Trophoblast cell (in vitro differentiated cells and primary cell): Measurements from ENCODE around the gene IL23R.
A peak's percentile ranks its signal among the peaks of the same experiment; 100 is the strongest.

ENCODE experiments used
- DNase-seq, 2 donors: peaks; one replicate each; pipeline ENCODE4 v3.0.0-alpha.2; 2016
- H2AFZ ChIP-seq: 2 replicates; pipeline ENCODE4 v1.6.1; 2013; ENCODE audit warnings: low read length, moderate library complexity, mild to moderate bottlenecking; ENCODE audit not compliant: insufficient read depth, poor library complexity
- H2AK5ac ChIP-seq: 2 replicates; pipeline ENCODE4 v1.6.1; 2013; ENCODE audit warnings: mild to moderate bottlenecking, low read length
- H2BK120ac ChIP-seq: 2 replicates; pipeline ENCODE4 v1.6.1; 2013; ENCODE audit warnings: low read length, mild to moderate bottlenecking, moderate library complexity; ENCODE audit not compliant: insufficient read depth, poor library complexity
- H2BK12ac ChIP-seq: 2 replicates; pipeline ENCODE4 v1.6.1; 2013; ENCODE audit warnings: mild to moderate bottlenecking, low read length, moderate library complexity
- H2BK5ac ChIP-seq: 2 replicates; pipeline ENCODE4 v1.6.1; 2013; ENCODE audit warnings: low read length, low read depth, moderate library complexity, mild to moderate bottlenecking; ENCODE audit not compliant: poor library complexity
- H3K14ac ChIP-seq: 2 replicates; pipeline ENCODE4 v1.6.1; 2013; ENCODE audit warnings: mild to moderate bottlenecking, low read length
- H3K18ac ChIP-seq: 2 replicates; pipeline ENCODE4 v1.6.1; 2013; ENCODE audit warnings: mild to moderate bottlenecking, low read length
- H3K23ac ChIP-seq: 2 replicates; pipeline ENCODE4 v1.6.1; 2013; ENCODE audit warnings: low read length
- H3K27ac ChIP-seq: 2 replicates; pipeline ENCODE4 v1.5.1; 2013; ENCODE audit warnings: low read depth, mild to moderate bottlenecking, inconsistent platforms, low read length, moderate library complexity
- H3K27me3 ChIP-seq: 2 replicates; pipeline ENCODE4 v1.6.1; 2013; ENCODE audit warnings: inconsistent platforms, mild to moderate bottlenecking, low read length, moderate library complexity; ENCODE audit not compliant: insufficient read depth
- H3K36me3 ChIP-seq, 2 experiments: 1 replicate in 1 of 2; 2 replicates in 1 of 2; pipeline ENCODE4 v1.6.1; 2013; ENCODE audit warnings: low read length in 2 of 2, mild to moderate bottlenecking in 2 of 2, moderate library complexity in 1 of 2; ENCODE audit not compliant: insufficient read depth in 2 of 2, control insufficient read depth in 1 of 2
- H3K4ac ChIP-seq: 2 replicates; pipeline ENCODE4 v1.6.1; 2013; ENCODE audit warnings: low read depth, mild to moderate bottlenecking, low read length, moderate library complexity
- H3K4me1 ChIP-seq, 2 experiments: 1 replicate in 1 of 2; 2 replicates in 1 of 2; pipeline ENCODE4 v1.6.1; 2013; ENCODE audit warnings: low read length in 2 of 2, mild to moderate bottlenecking in 2 of 2, moderate library complexity in 1 of 2; ENCODE audit not compliant: insufficient read depth in 2 of 2, control insufficient read depth in 1 of 2
- H3K4me2 ChIP-seq: 2 replicates; pipeline ENCODE4 v1.6.1; 2013; ENCODE audit warnings: inconsistent platforms, mild to moderate bottlenecking, low read length, moderate library complexity
- H3K4me3 ChIP-seq: 2 replicates; pipeline ENCODE4 v1.5.1; 2013; ENCODE audit warnings: mild to moderate bottlenecking, low read depth, low read length, inconsistent platforms
- H3K79me1 ChIP-seq: one replicate; pipeline ENCODE4 v1.6.1; 2013; ENCODE audit warnings: low read length
- H3K79me2 ChIP-seq: 2 replicates; pipeline ENCODE4 v1.6.1; 2013; ENCODE audit warnings: low read length, mild to moderate bottlenecking; ENCODE audit not compliant: control insufficient read depth, insufficient read depth, poor library complexity
- H3K9ac ChIP-seq: 2 replicates; pipeline ENCODE4 v1.6.1; 2013; ENCODE audit warnings: mild to moderate bottlenecking, low read length
- H3K9me3 ChIP-seq: 2 replicates; pipeline ENCODE4 v1.6.1; 2013; ENCODE audit warnings: low read depth, mild to moderate bottlenecking, control low read depth, inconsistent platforms, low read length; ENCODE audit not compliant: insufficient read depth
- H4K12ac ChIP-seq: 2 replicates; pipeline ENCODE4 v1.6.1; 2013; ENCODE audit warnings: low read depth, mild to moderate bottlenecking, low read length, moderate library complexity
- H4K8ac ChIP-seq: 2 replicates; pipeline ENCODE4 v1.6.1; 2013; ENCODE audit warnings: low read depth, mild to moderate bottlenecking, low read length, moderate library complexity
- H4K91ac ChIP-seq: one replicate; pipeline ENCODE4 v1.6.1; 2013; ENCODE audit warnings: low read depth, mild to moderate bottlenecking, low read length, moderate library complexity
- WGBS: extraction: QIAGEN DNeasy Blood & Tissue Kit; methylation state at CpG from one replicate; pipeline ENCODE4 v1.1.7; 2013; ENCODE audit warnings: missing lambda C conversion rate; ENCODE audit not compliant: insufficient read length, insufficient coverage; ENCODE audit errors: extremely low coverage; 5-methylcytosine and 5-hydroxymethylcytosine counted together

Gene IL23R

DNA sequence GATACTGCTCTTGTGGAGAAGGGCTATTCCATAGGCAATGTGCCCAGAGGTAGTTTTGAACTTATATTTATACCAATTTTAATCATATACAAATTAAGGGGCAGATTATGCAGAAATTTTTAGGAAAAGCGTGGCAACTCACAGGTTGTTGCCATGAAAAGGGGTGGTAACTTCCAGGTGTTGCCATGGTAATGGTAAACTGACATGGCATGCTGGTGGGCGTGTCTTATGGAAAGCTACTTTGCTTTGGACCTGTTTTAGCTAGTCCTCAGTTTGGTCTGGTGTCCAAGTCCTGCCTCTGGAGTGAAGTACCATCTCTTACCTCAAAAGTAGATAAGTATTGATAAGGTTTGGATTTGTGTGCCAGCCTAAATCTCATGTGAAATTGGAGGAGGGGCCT lies 7.9 kb upstream of the IL23R start:
- Histone ChIP-seq H2AK5ac (no peak overlapping the region), H2BK5ac (no peak overlapping the region), H2BK12ac (no peak overlapping the region), H3K4me2 (no peak overlapping the region), H3K4ac (no peak overlapping the region), H3K23ac (no peak overlapping the region), H4K8ac (no peak overlapping the region), H3K4me3 (no peak overlapping the region), H3K4me1 (peaks cover 0 to 2% of the 10 kb centered on the region in 2 experiments), H4K91ac (no peak overlapping the region), H2AFZ (no peak overlapping the region), H3K79me1 (no peaks in the 10 kb centered on the region), H3K36me3 (no peaks in the 10 kb centered on the region), H3K27ac (no peak overlapping the region), H3K79me2 (no peaks in the 10 kb centered on the region), H3K14ac (no peak overlapping the region), H4K12ac (no peak overlapping the region), H3K9ac (no peak overlapping the region), H3K18ac (no peak overlapping the region), H3K27me3 (no peaks in the 10 kb centered on the region), H3K9me3 (no peaks in the 10 kb centered on the region), H2BK120ac (no peak overlapping the region)
- no CpG with 5 or more reads among the region's 2 CpGs for WGBS
- DNase-seq, result peak in 1 of 2 donors; percentile 38

DNA sequence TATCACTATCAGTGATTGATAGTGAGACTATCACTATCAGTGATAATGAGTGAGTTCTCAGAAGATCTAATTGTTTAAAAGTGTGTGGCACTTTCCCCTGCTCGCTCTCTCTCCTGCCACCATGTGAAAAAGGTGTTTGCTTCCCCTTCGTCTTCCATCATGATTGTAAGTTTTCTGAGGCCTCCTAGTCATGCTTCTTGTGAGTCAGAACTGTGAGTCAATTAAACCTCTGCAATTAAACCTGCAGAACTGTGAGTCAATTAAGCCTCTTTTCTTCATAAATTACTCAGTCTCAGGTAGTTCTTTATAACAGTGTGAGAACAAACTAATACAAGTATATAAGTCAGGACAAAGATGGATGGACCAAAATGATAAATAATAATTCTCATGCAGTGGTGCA lies 7.0 kb upstream of the IL23R start:
- H3K9me3 ChIP-seq, result no peaks in the 10 kb centered on the region
- no peak overlapping the region for H3K4me2 ChIP-seq
- no peak overlapping the region for H2BK5ac ChIP-seq
- WGBS, result no CpG with 5 or more reads among the region's 2 CpGs
- no peak overlapping the region for H3K4me3 ChIP-seq
- H3K4ac ChIP-seq, result no peak overlapping the region
- no peak overlapping the region for H2AK5ac ChIP-seq
- H4K91ac ChIP-seq, result no peak overlapping the region
- H3K14ac ChIP-seq, result no peak overlapping the region
- H2BK120ac ChIP-seq, result no peak overlapping the region
- H3K27me3 ChIP-seq, result no peaks in the 10 kb centered on the region
- peaks cover 0 to 2% of the 10 kb centered on the region in 2 experiments for H3K4me1 ChIP-seq
- H3K23ac ChIP-seq, result no peak overlapping the region
- no peaks in the 10 kb centered on the region for H3K79me1 ChIP-seq
- no peaks in the 10 kb centered on the region for H3K79me2 ChIP-seq
- no peak overlapping the region for H2AFZ ChIP-seq
- no peak overlapping the region for H3K27ac ChIP-seq
- DNase-seq, result no peak
- no peak overlapping the region for H4K8ac ChIP-seq
- no peaks in the 10 kb centered on the region for H3K36me3 ChIP-seq
- H2BK12ac ChIP-seq, result no peak overlapping the region
- no peak overlapping the region for H3K18ac ChIP-seq
- no peak overlapping the region for H3K9ac ChIP-seq
- H4K12ac ChIP-seq, result no peak overlapping the region

DNA sequence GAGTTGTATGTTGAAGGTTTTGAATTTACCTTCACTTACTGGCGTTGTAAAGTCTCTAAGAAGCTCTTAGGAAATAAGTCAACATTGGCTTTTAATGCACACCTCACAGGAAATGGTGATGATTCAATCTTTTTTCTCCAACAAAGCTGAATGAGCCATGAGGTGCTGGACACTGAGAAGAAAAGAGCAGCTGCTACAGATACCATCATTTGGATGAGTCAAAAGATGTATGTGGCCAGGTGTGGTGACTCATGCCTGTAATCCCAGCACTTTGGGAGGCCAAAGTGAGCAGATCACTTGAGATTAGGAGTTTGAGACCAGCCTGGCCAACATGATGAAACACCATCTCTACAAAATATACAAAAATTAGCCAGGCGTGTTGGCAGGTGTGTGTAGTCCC lies 3.3 kb upstream of the IL23R start:
- H3K27me3 ChIP-seq, result no peaks in the 10 kb centered on the region

DNA sequence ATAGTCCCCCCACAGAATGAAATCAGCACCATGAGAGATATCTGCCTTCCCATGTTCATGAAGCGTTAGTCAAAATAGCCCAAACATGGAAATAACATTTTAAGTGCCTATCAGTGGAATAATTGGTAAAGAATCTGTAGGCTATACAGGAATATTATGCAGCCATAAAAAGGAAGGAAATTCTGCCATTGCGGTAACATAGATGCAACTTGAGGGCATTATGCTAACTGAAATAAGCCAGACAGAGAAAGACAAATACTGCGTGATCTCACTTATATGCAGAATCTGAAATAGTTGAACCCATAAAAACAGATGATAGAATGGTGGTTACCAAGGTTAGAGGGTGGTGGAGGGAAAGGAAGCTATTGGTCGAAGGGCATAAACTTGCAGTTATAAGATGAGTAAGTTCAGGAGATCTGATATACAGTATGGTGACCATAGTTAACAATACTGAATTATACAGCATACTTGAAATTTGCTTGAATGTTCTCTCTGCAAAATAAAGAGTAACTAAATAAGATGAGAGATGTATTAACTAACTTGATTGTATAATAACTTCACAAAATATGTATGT lies 699 bp upstream of the IL23R start:
- Histone ChIP-seq H3K14ac (no peak overlapping the region), H3K27ac (no peak overlapping the region), H3K79me2 (no peaks in the 10 kb centered on the region), H3K9ac (no peak overlapping the region), H4K91ac (no peak overlapping the region), H3K79me1 (no peaks in the 10 kb centered on the region), H2BK120ac (no peak overlapping the region), H3K23ac (no peak overlapping the region), H2AFZ (no peak overlapping the region), H3K18ac (no peak overlapping the region), H3K9me3 (no peaks in the 10 kb centered on the region), H2AK5ac (no peak overlapping the region), H3K4me2 (no peak overlapping the region), H3K4me3 (no peak overlapping the region), H2BK5ac (no peak overlapping the region), H4K8ac (no peak overlapping the region), H4K12ac (no peak overlapping the region), H3K4ac (no peak overlapping the region), H2BK12ac (no peak overlapping the region), H3K36me3 (no peaks in the 10 kb centered on the region), H3K27me3 (no peaks in the 10 kb centered on the region), H3K4me1 (no peaks in the 10 kb centered on the region)
- no CpG with 5 or more reads among the region's 4 CpGs for WGBS
- no peak for DNase-seq

More for the DNA sequence above, 3.3 kb upstream of the IL23R start:
- no peak overlapping the region for H3K4me3 ChIP-seq
- H2AK5ac ChIP-seq, result no peak overlapping the region
- no peak overlapping the region for H3K14ac ChIP-seq
- H2BK5ac ChIP-seq, result no peak overlapping the region
- H3K4ac ChIP-seq, result no peak overlapping the region
- H4K8ac ChIP-seq, result no peak overlapping the region
- H3K4me1 ChIP-seq, result no peaks in the 10 kb centered on the region
- H2BK120ac ChIP-seq, result no peak overlapping the region
- H2BK12ac ChIP-seq, result no peak overlapping the region
- H3K79me1 ChIP-seq, result no peaks in the 10 kb centered on the region
- no peaks in the 10 kb centered on the region for H3K9me3 ChIP-seq
- H3K23ac ChIP-seq, result no peak overlapping the region
- no peak overlapping the region for H3K18ac ChIP-seq
- H4K91ac ChIP-seq, result no peak overlapping the region
- DNase-seq, result peak; percentile 87 to 92
- no peak overlapping the region for H3K9ac ChIP-seq
- H3K79me2 ChIP-seq, result no peaks in the 10 kb centered on the region
- WGBS, result no CpG with 5 or more reads among the region's 2 CpGs
- no peaks in the 10 kb centered on the region for H3K36me3 ChIP-seq
- H2AFZ ChIP-seq, result no peak overlapping the region
- no peak overlapping the region for H4K12ac ChIP-seq
- H3K27ac ChIP-seq, result no peak overlapping the region
- no peak overlapping the region for H3K4me2 ChIP-seq
